Activated naive CD8-positive, alpha-beta T cell (primary cell): ENCODE results near the gene TIMM13.
"Not testable (repeated sequence)": the region's sequence is repeated elsewhere in the genome, so short reads cannot be mapped to it uniquely, and the experiment has no call there.

Experiments used
- H3K27ac Mint-ChIP-seq: one replicate; pipeline ENCODE4 v1.8.0; 2021; ENCODE audit warnings: mixed read lengths
- H3K27me3 Mint-ChIP-seq: one replicate; pipeline ENCODE4 v1.8.0; 2021; ENCODE audit warnings: mixed read lengths
- H3K36me3 Mint-ChIP-seq: one replicate; pipeline ENCODE4 v1.8.0; 2021; ENCODE audit warnings: mixed read lengths
- H3K4me1 Mint-ChIP-seq: one replicate; pipeline ENCODE4 v1.8.0; 2021; ENCODE audit warnings: low read depth, mixed read lengths
- H3K4me3 Mint-ChIP-seq: one replicate; pipeline ENCODE4 v1.8.0; 2021; ENCODE audit warnings: mild to moderate bottlenecking, mixed read lengths
- H3K9me3 Mint-ChIP-seq: one replicate; pipeline ENCODE4 v1.8.0; 2021; ENCODE audit warnings: low read depth, mixed read lengths

Gene TIMM13

DNA sequence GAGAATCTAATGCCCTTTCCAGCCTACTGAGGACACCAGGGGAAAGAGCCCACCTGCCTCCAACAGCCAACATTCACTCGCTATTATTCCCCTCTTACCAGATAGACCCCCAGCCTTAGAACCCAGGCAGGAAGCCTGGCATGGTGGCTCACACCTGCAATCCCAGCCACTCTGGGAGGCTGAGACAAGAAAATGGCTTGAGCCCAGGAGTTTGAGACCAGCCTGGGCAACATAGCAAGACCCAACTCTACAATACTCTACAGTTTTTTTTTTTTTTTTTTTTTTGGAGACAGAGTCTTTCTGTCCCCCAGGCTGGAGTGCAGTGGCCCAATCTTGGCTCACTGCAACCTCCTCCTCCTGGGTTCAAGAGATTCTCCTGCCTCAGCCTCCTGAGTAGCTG, 32.9 kb upstream of the TIMM13 start:
- no peaks in the 10 kb centered on the region for H3K27me3 Mint-ChIP-seq
- H3K9me3 Mint-ChIP-seq: no peaks in the 10 kb centered on the region
- no peak overlapping the region for H3K27ac Mint-ChIP-seq
- no peaks in the 10 kb centered on the region for H3K36me3 Mint-ChIP-seq
- H3K4me1 Mint-ChIP-seq: peaks cover 15% of the 10 kb centered on the region
- no peak overlapping the region for H3K4me3 Mint-ChIP-seq

DNA sequence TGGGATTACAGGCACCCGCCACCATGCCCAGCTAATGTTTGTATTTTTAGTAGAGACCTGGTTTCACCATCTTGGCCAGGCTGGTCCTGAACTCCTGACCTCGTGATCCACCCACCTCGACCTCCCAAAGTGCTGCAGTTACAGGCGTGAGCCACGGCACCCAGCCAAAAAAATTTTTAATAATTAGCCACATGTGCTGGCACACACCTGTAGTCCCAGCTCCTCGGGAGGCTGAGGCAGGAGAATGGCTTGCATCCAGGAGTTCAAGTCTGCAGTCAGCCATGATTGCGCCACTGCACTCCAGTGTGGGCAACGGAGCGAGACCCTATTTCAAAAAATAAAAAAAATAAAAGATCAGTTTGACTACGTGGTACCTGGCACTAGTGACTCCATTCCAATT, 31.4 kb upstream of the TIMM13 start:
- not testable (repeated sequence) for H3K4me3 Mint-ChIP-seq, H3K27ac Mint-ChIP-seq, H3K9me3 Mint-ChIP-seq, H3K27me3 Mint-ChIP-seq, H3K36me3 Mint-ChIP-seq
- peaks cover 21% of the 10 kb centered on the region for H3K4me1 Mint-ChIP-seq

- no peaks in the 10 kb centered on the region for H3K36me3 Mint-ChIP-seq
Observed at GRCh38 chr19:2458054-2458453, 30.7 kb upstream of the TIMM13 start.

GRCh38 chr19:2457394-2458037, 30.1 kb upstream of the TIMM13 start:
- Mint-ChIP-seq H3K9me3 (no peaks in the 10 kb centered on the region), H3K4me1 (peaks cover 21% of the 10 kb centered on the region), H3K4me3 (peak overlapping the region; percentile 89), H3K27ac (no peak overlapping the region), H3K27me3 (no peaks in the 10 kb centered on the region), H3K36me3 (no peaks in the 10 kb centered on the region)

More at GRCh38 chr19:2458054-2458453, 30.7 kb upstream of the TIMM13 start:
- Mint-ChIP-seq H3K9me3 (no peaks in the 10 kb centered on the region), H3K27ac (no peak overlapping the region), H3K4me3 (no peak overlapping the region), H3K4me1 (peaks cover 21% of the 10 kb centered on the region), H3K27me3 (no peaks in the 10 kb centered on the region)

DNA sequence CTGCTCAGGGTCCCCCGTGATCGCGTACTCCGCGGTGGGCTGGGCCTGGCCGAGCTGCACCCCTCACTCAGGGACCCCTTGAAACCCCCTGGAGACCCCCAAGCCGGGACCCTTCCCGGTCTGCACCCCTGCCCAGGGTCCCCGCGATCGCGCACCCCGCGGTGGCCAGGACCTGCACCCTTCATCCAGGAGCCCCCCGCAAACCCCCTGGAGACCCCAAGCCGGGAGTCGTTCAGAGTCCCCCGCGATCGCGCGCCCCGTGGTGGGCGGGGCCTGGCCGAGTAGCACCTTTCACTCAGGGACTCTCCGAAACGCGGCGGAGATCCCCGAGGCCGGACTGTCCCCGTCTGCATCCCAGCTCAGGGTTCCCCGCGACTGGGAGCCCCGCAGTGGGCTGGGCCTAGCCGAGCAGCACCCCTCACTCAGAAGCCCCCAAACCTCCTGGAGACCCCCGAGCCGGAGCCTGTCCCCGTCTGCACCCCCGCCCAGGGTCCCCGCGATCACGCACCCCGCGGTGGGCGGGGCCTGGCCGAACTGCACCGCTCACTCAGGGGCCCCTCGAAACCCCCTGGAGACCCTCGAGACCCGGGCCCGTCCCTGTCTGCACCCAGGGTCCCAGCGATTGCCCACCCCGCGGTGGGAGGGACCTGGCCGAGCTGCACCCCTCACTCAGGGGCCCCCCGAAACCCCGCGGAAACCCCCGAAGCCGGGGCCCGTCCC, 28.6 kb upstream of the TIMM13 start:
- Mint-ChIP-seq H3K4me1 (peaks cover 15% of the 10 kb centered on the region), H3K27me3 (no peaks in the 10 kb centered on the region), H3K9me3 (no peaks in the 10 kb centered on the region), H3K27ac (peak overlapping the region; percentile 73), H3K36me3 (no peaks in the 10 kb centered on the region), H3K4me3 (peak overlapping the region; percentile 83)

DNA sequence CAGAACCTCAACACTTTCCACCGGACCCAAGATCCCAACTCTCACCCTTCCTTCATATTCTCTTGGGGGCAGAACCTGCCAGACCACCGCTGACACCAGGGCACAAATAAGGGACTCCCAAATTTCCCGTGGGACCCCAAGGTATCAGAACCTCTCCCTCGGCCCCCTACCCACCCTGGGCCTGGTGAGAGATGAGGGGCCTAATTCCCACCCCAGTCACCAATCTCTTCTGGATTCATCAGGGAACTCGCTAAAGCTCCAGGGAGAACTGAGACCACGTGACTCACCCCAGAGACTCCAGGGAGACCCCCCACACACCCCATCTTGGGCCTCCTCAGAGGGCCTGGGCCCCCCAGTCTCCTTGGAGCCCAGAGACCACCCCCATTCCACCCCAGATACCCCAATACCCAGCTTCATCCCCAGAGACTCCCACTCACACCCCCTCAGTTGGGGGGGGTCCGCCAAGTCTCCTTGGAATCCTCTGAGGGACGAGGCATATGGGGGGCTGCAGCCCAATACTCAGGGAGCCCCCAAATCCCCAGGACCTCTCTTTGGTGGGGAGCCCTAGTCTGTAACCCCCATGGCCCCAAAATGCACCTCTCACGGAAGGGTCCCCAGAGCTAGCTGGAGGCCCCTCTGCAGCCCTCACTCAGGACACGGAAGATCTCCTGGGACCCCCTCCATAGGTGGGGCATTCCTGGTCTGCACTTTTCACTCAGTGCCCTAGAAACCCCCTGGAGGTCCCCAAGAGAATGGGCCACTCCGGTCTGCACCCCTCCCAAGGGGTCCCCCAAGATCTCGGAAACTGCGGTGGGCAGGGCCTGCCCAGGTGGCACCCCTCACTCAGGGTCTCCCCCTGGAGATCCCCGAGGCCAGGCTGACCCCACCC, 27.8 kb upstream of the TIMM13 start:
- Mint-ChIP-seq H3K36me3 (no peaks in the 10 kb centered on the region), H3K4me3 (peak overlapping the region; percentile 83), H3K9me3 (no peaks in the 10 kb centered on the region), H3K27me3 (no peaks in the 10 kb centered on the region), H3K27ac (peak overlapping the region; percentile 58), H3K4me1 (peaks cover 15% of the 10 kb centered on the region)

DNA sequence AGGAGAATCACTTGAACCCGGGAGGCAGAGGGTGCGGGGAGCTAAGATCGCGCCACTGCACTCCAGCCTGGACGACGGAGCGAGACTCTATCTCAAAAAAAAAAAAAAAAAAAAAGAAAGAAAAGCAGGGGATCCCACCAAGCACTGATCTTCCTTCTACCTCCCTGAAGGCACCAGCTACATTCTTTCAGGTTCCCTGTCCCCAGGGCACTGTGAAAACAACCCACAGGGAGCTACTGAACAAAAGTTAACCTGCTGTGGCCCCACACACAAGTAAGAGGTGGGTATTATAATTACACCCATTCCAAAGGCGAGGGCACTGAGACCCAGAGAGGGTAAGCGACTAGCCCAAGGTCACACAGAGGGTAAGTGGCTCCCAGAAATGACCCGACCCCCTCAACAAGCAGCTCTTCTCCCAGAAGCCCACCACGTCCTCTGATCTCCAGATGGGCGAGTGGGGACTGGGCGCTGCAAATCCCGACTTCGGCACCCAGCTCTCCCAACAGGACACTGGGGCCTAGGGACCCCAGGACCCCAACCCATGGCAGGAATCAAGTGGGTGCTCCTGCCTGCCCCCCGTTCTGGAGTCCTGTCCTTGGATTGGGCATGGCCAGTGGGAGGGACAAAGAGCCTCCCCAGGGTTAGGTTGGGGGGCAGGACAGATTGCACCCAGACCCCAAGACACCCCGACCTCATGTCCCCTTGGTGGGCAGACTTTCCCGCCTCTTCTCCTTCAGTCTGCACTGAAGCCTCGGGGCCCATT, 27.0 kb upstream of the TIMM13 start:
- Mint-ChIP-seq H3K27ac (no peak overlapping the region), H3K9me3 (no peaks in the 10 kb centered on the region), H3K4me1 (peaks cover 17% of the 10 kb centered on the region), H3K4me3 (peak overlapping the region; percentile 83), H3K27me3 (no peaks in the 10 kb centered on the region), H3K36me3 (no peaks in the 10 kb centered on the region)

DNA sequence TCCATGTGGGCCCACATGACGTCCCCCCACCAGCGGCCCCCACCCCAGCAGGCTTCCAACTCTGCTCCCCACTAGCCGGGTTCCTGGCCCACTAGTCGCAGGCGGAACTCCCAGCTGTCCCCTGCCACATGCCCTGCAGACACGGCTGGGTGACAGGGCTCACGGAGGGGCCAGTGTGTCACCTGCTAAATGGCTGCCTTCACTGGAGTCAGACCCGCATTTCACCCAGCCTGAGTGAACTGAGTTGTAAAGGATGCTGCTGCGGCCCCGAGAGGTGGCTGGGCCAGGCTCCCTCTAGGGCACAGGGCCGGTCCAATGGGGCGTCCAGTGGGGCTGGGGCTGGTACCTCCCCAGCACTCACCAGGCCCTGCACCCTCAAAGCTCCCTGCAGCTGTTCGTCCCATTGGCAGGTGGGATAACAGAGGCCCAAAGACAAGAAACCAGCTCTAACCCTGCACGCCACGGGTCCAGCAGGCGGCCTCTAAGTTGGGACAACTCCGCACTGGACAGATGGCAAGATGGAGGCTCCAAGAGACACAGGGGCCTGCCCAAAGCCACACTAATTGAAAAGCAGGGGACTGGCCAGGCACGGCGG, 26.1 kb upstream of the TIMM13 start:
- no peak overlapping the region for H3K27ac Mint-ChIP-seq
- no peaks in the 10 kb centered on the region for H3K36me3 Mint-ChIP-seq
- H3K9me3 Mint-ChIP-seq: no peaks in the 10 kb centered on the region
- no peaks in the 10 kb centered on the region for H3K27me3 Mint-ChIP-seq
- H3K4me1 Mint-ChIP-seq: peaks cover 17% of the 10 kb centered on the region
- no peak overlapping the region for H3K4me3 Mint-ChIP-seq

DNA sequence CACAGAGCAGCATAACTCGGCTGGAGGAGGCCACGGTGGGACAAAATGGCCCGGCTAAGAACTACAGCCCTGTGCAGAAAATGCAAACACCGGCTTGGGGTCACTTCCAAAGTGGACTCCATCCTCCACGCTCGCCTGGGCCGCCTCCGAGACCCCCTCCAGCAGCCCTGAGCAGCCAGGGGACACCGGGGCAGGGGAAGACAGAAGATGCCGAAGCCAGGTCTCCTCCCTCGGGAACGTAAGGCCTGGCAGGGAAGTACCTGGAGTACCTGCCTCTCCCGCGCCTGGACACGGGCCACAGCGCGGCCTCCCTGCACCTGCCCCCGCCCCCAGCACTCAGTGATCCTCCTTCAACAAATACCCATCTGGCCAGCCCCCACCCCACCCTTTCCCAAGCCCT, 24.4 kb upstream of the TIMM13 start:
- Mint-ChIP-seq H3K4me3 (no peak overlapping the region), H3K4me1 (peaks cover 21% of the 10 kb centered on the region), H3K27me3 (no peaks in the 10 kb centered on the region), H3K36me3 (no peaks in the 10 kb centered on the region), H3K27ac (no peak overlapping the region), H3K9me3 (no peaks in the 10 kb centered on the region)

GRCh38 chr19:2451138-2451537, 23.8 kb upstream of the TIMM13 start:
- Mint-ChIP-seq H3K9me3 (no peaks in the 10 kb centered on the region), H3K36me3 (no peaks in the 10 kb centered on the region), H3K4me1 (peaks cover 27% of the 10 kb centered on the region), H3K27ac (no peak overlapping the region), H3K27me3 (no peaks in the 10 kb centered on the region), H3K4me3 (no peak overlapping the region)

DNA sequence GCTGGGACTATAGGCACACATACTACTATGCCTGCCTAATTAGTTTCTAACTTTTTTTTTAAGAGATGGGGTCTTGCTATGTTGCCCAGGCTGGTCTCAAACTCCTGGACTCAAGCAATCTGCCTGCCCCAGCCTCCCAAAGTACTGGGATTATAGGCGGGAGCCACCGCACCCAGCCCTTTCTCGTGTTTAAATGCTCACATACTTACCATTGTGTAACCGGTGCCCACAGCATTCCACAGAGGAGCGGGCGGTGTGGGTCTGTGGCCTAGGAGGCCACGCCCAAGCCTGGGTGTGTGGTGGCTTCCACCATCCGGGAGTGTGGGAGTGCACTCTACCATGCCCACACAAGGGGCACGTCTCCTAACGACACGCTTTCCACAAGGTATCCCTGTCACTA, 21.6 kb upstream of the TIMM13 start:
- H3K27ac Mint-ChIP-seq: no peak overlapping the region
- H3K9me3 Mint-ChIP-seq: no peaks in the 10 kb centered on the region
- no peaks in the 10 kb centered on the region for H3K27me3 Mint-ChIP-seq
- H3K4me1 Mint-ChIP-seq: peaks cover 19% of the 10 kb centered on the region
- H3K4me3 Mint-ChIP-seq: no peak overlapping the region
- H3K36me3 Mint-ChIP-seq: no peaks in the 10 kb centered on the region

DNA sequence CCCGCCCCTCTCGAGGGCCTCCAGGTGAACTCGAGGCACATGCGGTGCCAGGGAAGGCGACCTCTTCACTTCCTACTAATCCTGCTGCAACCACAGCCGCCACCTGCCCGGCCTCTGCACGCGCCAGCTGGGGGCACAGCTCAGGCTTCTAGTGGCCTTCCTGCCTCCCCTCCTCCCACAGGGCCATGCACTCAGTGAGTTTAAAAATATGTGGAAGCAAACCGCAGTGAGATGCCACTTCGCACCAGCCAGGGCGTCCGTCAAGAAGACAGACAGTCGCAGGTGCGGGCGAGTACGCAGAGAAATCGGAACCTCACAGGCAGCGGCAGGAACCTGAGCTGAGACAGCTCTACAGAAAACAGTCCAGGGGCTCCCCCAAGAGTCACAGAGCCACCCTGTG, 19.0 kb upstream of the TIMM13 start:
- Mint-ChIP-seq H3K27ac (peak overlapping the region; percentile 72), H3K9me3 (no peaks in the 10 kb centered on the region), H3K4me1 (peaks cover 17% of the 10 kb centered on the region), H3K27me3 (no peaks in the 10 kb centered on the region), H3K4me3 (peak overlapping the region; percentile 78), H3K36me3 (no peaks in the 10 kb centered on the region)

DNA sequence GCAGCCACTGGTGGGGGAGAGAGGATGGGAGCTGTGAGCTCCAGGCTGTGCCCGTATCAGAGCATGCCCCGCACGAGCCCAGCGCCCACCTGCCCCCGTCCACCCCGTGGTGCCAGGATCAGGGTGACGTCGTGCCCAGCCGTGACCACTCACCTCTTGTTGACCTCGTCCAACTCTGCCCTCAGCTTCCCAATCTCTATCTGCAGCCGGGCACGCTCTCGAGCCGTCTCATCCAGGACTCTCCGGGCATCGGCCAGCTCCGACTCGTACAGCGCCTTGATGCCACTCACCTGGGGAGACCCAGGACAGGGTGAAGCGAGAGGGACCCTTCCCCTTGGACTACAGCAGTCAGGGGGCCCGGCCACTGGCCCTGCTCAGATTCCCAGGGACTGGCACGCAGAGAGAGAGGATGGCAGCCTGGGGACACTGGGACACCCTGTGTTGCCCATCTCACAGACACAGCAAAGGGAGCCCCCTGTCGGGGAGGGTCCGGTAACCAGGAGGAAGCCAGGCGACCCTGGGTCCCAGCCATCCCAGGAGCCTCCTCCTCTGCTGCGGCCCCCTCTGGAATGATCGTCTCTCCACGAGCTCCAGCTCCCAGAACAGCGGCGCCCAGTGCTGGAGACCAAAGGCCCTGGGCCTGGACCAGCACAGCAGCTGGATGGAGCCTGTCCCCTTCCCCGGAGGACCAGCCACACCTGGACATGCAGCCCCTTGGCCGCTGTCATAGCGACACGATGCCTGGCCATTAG, 17.0 kb upstream of the TIMM13 start:
- no peaks in the 10 kb centered on the region for H3K9me3 Mint-ChIP-seq
- peaks cover 15% of the 10 kb centered on the region for H3K4me1 Mint-ChIP-seq
- H3K27me3 Mint-ChIP-seq: no peaks in the 10 kb centered on the region
- no peaks in the 10 kb centered on the region for H3K36me3 Mint-ChIP-seq
- no peak overlapping the region for H3K4me3 Mint-ChIP-seq
- no peak overlapping the region for H3K27ac Mint-ChIP-seq

DNA sequence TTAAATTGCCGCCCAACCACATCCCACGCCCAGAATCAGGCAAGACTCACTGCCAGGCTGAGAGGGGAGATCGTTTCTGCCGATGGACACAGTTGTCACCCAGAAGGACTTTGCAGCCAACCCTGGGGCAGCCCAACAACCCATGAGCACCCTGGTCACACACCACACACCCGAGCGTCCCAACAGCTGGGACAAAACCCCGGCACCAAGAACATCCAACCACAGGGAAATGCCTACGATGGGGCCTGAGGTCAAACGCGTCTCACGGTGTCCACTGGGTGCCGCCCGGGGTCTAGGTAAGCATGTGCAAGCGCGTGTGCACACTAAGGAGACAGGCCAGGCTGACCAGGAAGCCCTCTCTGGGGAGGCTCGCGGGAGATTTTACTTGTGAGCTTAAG, 16.4 kb upstream of the TIMM13 start:
- Mint-ChIP-seq H3K4me1 (peaks cover 15% of the 10 kb centered on the region), H3K27me3 (no peaks in the 10 kb centered on the region), H3K4me3 (no peak overlapping the region), H3K27ac (no peak overlapping the region), H3K9me3 (no peaks in the 10 kb centered on the region), H3K36me3 (no peaks in the 10 kb centered on the region)
